HCT116 (cell line): Measurements from ENCODE around the gene LIPA.

ENCODE experiments used
- POLR2A ChIP-seq: IDR thresholded peaks from 2 replicates; pipeline ENCODE4 v1.7.0; 2011; ENCODE audit warnings: borderline replicate concordance; ENCODE audit not compliant: insufficient read depth, insufficient read length; ENCODE audit errors: extremely low read depth
- TF ChIP-seq, protein P1 (sequence below): IDR thresholded peaks from 2 replicates; pipeline ENCODE4 v1.6.1; 2012
- TF ChIP-seq, protein P2 (sequence below), 3 experiments: fragments of 200-600 bp in 1 of 3; sonication (generic) in 1 of 3; IDR thresholded peaks in 2 of 3; conservative IDR thresholded peaks in 1 of 3; 2 replicates each; pipeline ENCODE4 v1.5.1; 2012 to 2017; ENCODE audit warnings: low read depth in 2 of 3, low read length in 2 of 3, antibody characterized with exemption in 1 of 3, borderline replicate concordance in 1 of 3, control low read depth in 1 of 3, mild to moderate bottlenecking in 1 of 3, mixed read lengths in 1 of 3, mixed run types in 1 of 3, moderate library complexity in 1 of 3; ENCODE audit not compliant: insufficient read depth in 1 of 3

GRCh38 chr10:89236226-89236797 lies 15.3 kb downstream of the LIPA start:
- TF ChIP-seq, protein P1, sequence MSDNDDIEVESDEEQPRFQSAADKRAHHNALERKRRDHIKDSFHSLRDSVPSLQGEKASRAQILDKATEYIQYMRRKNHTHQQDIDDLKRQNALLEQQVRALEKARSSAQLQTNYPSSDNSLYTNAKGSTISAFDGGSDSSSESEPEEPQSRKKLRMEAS = no peak
- TF ChIP-seq, protein P2, sequence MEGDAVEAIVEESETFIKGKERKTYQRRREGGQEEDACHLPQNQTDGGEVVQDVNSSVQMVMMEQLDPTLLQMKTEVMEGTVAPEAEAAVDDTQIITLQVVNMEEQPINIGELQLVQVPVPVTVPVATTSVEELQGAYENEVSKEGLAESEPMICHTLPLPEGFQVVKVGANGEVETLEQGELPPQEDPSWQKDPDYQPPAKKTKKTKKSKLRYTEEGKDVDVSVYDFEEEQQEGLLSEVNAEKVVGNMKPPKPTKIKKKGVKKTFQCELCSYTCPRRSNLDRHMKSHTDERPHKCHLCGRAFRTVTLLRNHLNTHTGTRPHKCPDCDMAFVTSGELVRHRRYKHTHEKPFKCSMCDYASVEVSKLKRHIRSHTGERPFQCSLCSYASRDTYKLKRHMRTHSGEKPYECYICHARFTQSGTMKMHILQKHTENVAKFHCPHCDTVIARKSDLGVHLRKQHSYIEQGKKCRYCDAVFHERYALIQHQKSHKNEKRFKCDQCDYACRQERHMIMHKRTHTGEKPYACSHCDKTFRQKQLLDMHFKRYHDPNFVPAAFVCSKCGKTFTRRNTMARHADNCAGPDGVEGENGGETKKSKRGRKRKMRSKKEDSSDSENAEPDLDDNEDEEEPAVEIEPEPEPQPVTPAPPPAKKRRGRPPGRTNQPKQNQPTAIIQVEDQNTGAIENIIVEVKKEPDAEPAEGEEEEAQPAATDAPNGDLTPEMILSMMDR (IDR thresholded peaks at IDR 0.05 in 2 of 3, conservative IDR thresholded peaks at IDR 0.05 in 1 of 3; ENCODE audit: borderline replicate concordance in 1 of 3, insufficient read depth in 1 of 3, low read depth in 2 of 3, low read length in 2 of 3) = no peak
- TF ChIP-seq POLR2A = no peak
